ENCODE measurements around the gene TAF11L9.
"Not testable (repeated sequence)": the region's sequence is repeated elsewhere in the genome, so short reads cannot be mapped to it uniquely, and the experiment has no call there.

The TAF11L9 gene

DNA sequence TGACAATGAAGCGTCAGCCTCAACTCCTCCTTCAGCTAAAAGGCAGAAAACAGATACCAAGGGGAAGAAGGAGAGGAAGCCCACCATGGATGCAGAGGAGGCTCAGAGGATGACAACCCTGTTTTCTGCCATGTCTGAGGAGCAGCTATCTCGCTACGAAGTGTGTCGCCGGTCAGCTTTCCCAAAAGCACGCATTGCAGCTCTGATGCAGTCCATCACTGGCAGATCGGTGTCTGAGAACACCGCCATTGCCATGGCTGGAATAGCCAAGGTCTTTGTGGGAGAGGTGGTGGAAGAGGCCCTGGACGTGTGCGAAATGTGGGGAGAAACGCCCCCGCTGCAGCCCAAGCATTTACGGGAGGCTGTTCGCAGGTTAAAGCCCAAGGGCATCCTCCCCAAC lies 10.8 kb upstream of the TAF11L9 start:
- DNase-seq (ENCODE audit: extremely low read depth, low read depth): no peak
- TF ChIP-seq, protein P1, sequence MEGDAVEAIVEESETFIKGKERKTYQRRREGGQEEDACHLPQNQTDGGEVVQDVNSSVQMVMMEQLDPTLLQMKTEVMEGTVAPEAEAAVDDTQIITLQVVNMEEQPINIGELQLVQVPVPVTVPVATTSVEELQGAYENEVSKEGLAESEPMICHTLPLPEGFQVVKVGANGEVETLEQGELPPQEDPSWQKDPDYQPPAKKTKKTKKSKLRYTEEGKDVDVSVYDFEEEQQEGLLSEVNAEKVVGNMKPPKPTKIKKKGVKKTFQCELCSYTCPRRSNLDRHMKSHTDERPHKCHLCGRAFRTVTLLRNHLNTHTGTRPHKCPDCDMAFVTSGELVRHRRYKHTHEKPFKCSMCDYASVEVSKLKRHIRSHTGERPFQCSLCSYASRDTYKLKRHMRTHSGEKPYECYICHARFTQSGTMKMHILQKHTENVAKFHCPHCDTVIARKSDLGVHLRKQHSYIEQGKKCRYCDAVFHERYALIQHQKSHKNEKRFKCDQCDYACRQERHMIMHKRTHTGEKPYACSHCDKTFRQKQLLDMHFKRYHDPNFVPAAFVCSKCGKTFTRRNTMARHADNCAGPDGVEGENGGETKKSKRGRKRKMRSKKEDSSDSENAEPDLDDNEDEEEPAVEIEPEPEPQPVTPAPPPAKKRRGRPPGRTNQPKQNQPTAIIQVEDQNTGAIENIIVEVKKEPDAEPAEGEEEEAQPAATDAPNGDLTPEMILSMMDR (IDR thresholded peaks at IDR 0.05; ENCODE audit: low read depth, low read length): no peak

DNA sequence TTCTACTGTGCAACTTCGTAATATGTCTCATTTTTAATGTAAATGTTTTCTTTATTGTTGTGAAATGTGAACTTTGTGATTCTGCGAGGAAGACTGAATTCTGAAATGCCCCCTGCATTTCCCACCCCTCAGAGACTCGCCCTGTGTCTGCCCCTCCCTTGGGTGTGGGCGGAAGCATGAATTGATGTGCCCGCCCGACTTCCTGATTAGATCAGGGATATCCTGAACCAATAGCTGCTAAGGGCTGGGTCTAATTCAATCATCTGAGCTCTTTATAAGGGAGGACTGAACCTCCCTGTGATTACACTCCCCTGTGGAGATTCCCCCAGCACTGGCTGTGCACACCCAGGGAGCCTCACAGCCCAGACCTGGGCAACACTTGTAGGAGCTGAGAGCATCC lies 9.7 kb upstream of the TAF11L9 start, which contains the start of gene TAF11L11:
Gene TAF11L11 (plus strand): TSS at position 304 of the 400 bp plus-strand sequence.
- not testable (repeated sequence) for DNase-seq (ENCODE audit: extremely low read depth, low read depth)

DNA sequence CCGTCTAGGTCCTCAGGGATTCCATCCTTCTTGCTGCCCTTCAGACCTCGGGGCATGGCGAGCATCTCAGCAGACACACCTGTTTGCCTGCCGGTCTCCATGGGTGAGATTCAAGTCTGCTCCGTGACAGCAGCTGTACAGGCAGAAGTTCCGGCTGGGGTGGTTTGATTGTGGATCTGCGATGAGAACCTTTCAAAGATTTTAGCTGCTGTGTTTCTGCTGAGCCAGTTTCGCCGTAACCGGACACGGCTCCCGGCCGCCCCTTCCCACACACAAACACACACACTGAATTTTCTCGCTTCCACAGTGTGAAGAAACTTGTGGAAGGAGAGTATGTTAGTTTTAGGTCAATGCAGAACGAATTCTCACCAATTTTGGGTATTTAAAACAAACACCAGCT lies 3.5 kb upstream of the TAF11L9 start, which contains the start of gene TAF11L10:
Gene TAF11L10 (minus strand): TSS at position 101 of the 400 bp plus-strand sequence.
- DNase-seq (ENCODE audit: extremely low read depth, low read depth): not testable (repeated sequence)

DNA sequence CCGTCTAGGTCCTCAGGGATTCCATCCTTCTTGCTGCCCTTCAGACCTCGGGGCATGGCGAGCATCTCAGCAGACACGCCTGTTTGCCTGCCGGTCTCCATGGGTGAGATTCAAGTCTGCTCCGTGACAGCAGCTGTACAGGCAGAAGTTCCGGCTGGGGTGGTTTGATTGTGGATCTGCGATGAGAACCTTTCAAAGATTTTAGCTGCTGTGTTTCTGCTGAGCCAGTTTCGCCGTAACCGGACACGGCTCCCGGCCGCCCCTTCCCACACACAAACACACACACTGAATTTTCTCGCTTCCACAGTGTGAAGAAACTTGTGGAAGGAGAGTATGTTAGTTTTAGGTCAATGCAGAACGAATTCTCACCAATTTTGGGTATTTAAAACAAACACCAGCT lies 3.3 kb downstream of the TAF11L9 start, which contains the start of gene TAF11L8:
Gene TAF11L8 (minus strand): TSS at position 101 of the 400 bp plus-strand sequence.
- DNase-seq (ENCODE audit: extremely low read depth, low read depth): not testable (repeated sequence)

DNA sequence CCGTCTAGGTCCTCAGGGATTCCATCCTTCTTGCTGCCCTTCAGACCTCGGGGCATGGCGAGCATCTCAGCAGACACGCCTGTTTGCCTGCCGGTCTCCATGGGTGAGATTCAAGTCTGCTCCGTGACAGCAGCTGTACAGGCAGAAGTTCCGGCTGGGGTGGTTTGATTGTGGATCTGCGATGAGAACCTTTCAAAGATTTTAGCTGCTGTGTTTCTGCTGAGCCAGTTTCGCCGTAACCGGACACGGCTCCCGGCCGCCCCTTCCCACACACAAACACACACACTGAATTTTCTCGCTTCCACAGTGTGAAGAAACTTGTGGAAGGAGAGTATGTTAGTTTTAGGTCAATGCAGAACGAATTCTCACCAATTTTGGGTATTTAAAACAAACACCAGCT lies 8.5 kb downstream of the TAF11L9 start, which contains the start of gene TAF11L7:
Gene TAF11L7 (minus strand): TSS at position 101 of the 400 bp plus-strand sequence.
- DNase-seq (ENCODE audit: extremely low read depth, low read depth): not testable (repeated sequence)

Measured in AG09319 (cell line).